GM19023 (cell line): ENCODE measurements around the gene CTNNA3.
A peak's percentile ranks its signal among the peaks of the same experiment; 100 is the strongest.

Source experiments
- ATAC-seq: cut with Tn5 transposase; IDR thresholded peaks from one replicate; pipeline ENCODE4 v1.9.1; 2021; ENCODE audit warnings: mild to moderate bottlenecking, moderate library complexity; ENCODE audit not compliant: unreplicated experiment

CTNNA3 gene

DNA sequence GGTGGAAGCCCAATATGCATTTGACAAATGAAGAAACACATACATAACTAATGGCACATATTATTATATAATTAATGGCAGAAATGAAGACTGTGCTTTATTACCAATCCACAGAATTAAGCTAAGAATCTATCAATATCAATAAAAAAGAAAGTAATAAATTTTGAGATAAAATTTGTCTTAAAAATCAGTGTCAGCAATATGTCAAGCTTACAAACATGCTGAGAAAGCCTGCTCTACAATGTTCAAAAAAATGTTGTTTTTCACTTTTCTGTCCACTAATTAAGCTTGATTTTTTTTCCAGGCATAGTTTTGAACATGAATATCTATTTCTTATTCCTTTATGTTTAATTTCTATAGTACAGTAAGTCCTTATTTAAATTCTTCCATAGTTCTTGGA, 1491.2 kb downstream of the CTNNA3 start:
- no peak for ATAC-seq

GRCh38 chr10:66202101-66202500, 1493.9 kb downstream of the CTNNA3 start:
- no peak for ATAC-seq

DNA sequence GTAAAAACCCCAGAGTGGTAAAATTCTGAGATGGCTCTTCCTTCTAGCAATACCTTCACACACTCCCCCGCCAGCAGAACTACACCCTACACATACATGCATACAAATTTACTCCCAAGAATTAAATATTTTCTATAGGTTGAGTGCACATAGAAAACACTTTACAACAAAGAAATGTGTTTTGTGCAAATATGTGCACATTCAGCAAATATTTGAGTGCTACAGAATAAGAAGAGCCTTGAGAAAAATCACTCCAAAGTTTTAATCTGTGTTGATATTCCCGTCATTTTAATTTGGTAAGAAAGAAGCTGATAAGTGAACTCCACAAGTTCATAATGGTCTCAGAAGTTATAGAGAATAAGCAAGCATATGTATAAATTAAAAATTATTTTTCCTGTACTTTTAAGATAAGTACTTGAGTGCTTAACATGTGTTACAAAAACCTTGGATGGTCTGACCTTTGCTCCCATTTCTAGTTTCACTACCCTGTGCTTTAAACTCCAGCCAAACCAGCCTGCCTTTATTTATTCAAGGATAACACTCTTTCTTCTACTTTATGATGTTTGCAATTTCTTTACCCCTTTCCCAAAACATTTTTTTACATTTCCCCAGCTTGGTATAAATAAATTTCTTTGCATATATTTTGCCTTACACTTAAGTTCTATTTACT, 1503.7 kb downstream of the CTNNA3 start:
- no peak for ATAC-seq

- no peak for ATAC-seq
Observed at GRCh38 chr10:66190413-66190812, 1505.6 kb downstream of the CTNNA3 start.

DNA sequence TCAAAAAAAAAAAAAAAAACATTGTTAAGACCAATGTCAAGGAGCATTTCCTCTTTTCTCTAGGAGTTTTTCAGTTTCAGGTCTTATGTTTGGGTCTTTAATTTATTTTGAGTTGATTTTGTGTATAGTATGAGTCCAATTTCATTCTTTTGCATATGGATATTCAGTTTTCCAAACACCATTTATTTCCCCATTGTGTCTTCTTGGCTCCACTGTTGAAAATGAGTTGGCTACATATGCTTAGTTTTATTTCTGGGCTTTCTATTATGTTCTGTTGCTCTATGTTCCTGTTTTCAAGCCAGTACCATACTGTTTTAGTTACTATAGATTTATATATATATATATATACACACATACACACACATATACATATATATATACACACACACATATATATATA, 1506.7 kb downstream of the CTNNA3 start:
- ATAC-seq: no peak

- no peak for ATAC-seq
Observed at GRCh38 chr10:66187053-66187733, 1508.8 kb downstream of the CTNNA3 start.

- no peak for ATAC-seq
Observed at GRCh38 chr10:66183028-66183427, 1513.0 kb downstream of the CTNNA3 start.

- ATAC-seq: peak; percentile 83
Observed at GRCh38 chr10:66180581-66181318, 1515.2 kb downstream of the CTNNA3 start.

GRCh38 chr10:66180021-66180420, 1516.0 kb downstream of the CTNNA3 start:
- ATAC-seq: no peak

GRCh38 chr10:66176772-66177171, 1519.2 kb downstream of the CTNNA3 start:
- no peak for ATAC-seq

GRCh38 chr10:66167816-66168215, 1528.2 kb downstream of the CTNNA3 start:
- ATAC-seq: no peak

GRCh38 chr10:66162560-66163143, 1533.3 kb downstream of the CTNNA3 start:
- ATAC-seq: no peak

DNA sequence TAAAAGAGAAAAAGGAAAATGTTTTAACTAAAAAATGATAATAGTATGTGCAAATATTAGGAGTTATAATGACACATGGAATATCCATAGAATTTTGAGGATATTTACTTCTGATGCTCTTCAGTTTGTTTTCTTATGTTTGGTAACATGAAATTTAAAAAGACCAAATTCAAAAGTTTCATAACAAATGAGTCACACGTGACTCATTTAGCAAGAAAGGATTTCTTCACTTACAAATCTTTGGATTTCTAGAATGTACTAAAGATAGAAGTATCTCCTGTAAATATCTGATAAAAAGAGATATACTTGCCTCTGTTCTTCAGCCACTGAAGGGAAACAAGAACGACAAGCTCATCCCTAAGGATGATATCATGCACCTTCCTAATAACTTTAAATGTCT, 1544.6 kb downstream of the CTNNA3 start:
- no peak for ATAC-seq

- ATAC-seq: no peak
Observed at GRCh38 chr10:66148312-66148711, 1547.7 kb downstream of the CTNNA3 start.

GRCh38 chr10:66144016-66144415, 1552.0 kb downstream of the CTNNA3 start:
- no peak for ATAC-seq

DNA sequence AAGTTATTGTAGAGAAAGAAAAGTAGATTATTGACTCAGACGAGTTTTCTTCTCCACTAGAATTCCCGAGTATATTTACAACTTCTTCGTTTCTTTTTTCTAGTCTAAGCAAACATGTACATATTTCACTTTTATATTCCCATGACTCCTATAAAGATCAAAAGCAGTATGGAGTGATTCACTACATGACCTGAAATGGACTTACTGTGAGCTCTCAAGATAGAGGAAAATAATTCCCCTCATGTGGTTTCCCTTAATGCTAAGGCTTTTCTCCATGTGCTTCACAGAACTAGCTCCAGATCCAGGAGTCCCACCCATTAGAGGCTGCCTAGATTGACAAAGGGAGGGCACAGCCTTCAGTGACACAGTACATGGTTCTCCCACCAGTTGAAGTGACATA, 1593.2 kb downstream of the CTNNA3 start:
- no peak for ATAC-seq

GRCh38 chr10:66098595-66099480, 1597.2 kb downstream of the CTNNA3 start:
- no peak for ATAC-seq

GRCh38 chr10:66095610-66096009, 1600.4 kb downstream of the CTNNA3 start:
- ATAC-seq: no peak

- no peak for ATAC-seq
Observed at GRCh38 chr10:66085906-66086305, 1610.1 kb downstream of the CTNNA3 start.

DNA sequence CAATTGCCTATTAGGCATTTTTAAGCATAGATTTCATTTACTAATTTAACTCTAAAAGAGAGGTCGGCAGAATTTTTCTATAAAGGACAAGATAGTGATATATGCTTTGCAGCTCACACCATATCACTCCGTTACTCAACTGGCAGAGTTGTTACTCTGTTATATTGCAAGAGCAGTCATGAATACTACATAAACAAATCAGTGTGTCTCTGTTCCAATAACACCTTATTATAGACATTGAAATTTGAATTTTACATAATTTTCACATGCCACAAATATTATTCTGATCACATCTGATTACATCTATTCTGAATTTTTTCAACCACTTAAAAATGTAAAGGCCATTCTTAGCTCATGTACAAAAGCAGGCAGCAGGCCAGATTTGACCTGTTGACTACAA, 1624.1 kb downstream of the CTNNA3 start:
- no peak for ATAC-seq

DNA sequence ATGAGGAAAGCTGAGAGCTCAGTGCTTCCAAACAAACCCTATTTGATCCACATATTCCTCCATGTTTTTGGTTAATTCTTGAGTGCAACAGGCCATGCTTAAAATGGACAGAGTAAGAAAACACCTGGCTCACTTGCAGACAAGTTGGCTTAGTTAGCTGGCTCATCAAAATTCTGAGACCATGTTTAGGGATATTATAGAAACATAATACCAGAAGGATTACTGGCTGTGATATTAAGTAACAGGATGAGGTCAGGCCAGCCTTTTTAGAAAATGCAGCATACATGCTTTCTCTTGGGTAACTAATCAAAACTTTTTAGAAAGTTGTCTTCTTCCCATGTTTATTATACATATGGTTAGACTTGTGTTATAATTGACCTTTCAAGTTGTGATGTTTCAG, 1637.4 kb downstream of the CTNNA3 start:
- ATAC-seq: no peak
